Stomach (tissue), 9 donors: ENCODE measurements around the gene EHHADH. TPM values are rescaled to one million over a fixed set of nuclear protein-coding genes. Genes with fewer than 3 reads are reported as not detected.
"Not testable (repeated sequence)": the region's sequence is repeated elsewhere in the genome, so short reads cannot be mapped to it uniquely, and the experiment has no call there.

Experiments
- DNase-seq, 2 donors: peaks; one replicate each; pipeline versions ENCODE4 v3.0.0 to v3.0.0-alpha.2; 2013 to 2019
- H3K27ac ChIP-seq, 5 donors: fragments of 200-600 bp in 4 of 5; sonication (generic) in 4 of 5; one replicate each; pipeline ENCODE4 v1.5.1; 2013 to 2019; ENCODE audit warnings: mild to moderate bottlenecking in 1 of 5, moderate library complexity in 1 of 5
- H3K27me3 ChIP-seq, 3 donors: fragments of 200-600 bp; sonication (generic); one replicate each; pipeline ENCODE4 v1.5.1; 2017 to 2019; ENCODE audit warnings: mixed run types in 1 of 3
- H3K36me3 ChIP-seq, 4 donors: fragments of 200-600 bp; sonication (generic); 1 replicate in 3 of 4; 2 replicates in 1 of 4; pipeline ENCODE4 v1.5.1; 2016 to 2019
- H3K4me1 ChIP-seq, 4 donors: fragments of 200-600 bp; sonication (generic); one replicate each; pipeline ENCODE4 v1.5.1; 2016 to 2019
- H3K4me3 ChIP-seq, 4 donors: fragments of 200-600 bp; sonication (generic) in 3 of 4; one replicate each; pipeline ENCODE4 v1.5.1; 2016 to 2019; ENCODE audit warnings: mild to moderate bottlenecking in 1 of 4
- H3K9me3 ChIP-seq, 4 donors: fragments of 200-600 bp; sonication (generic); one replicate each; pipeline ENCODE4 v1.5.1; 2016 to 2019
- EP300 ChIP-seq: sonication (generic); formaldehyde crosslinking; IDR thresholded peaks from one replicate; pipeline ENCODE4 v1.6.1; 2017; ENCODE audit warnings: antibody characterized with exemption
- POLR2A ChIP-seq, 4 donors: fragments of 450-650 bp; IDR thresholded peaks; one replicate each; pipeline ENCODE4 v1.6.1; 2016; ENCODE audit warnings: antibody characterized with exemption in 4 of 4, control low read depth in 2 of 4, mild to moderate bottlenecking in 1 of 4, moderate library complexity in 1 of 4
- POLR2AphosphoS5 ChIP-seq, 3 donors: sonication (generic); formaldehyde crosslinking; IDR thresholded peaks; one replicate each; pipeline ENCODE4 v1.6.1; 2016; ENCODE audit warnings: antibody characterized with exemption in 3 of 3
- WGBS, 5 donors: extraction: QIAGEN DNeasy Blood & Tissue Kit in 3 of 5; methylation state at CpG; one replicate each; pipeline versions ENCODE4 v1.1.5 to v1.1.7; 2013 to 2018; 5-methylcytosine and 5-hydroxymethylcytosine counted together
- intact Hi-C: fragments of 100-400 bp; cut with DNase I; formaldehyde crosslinking; loops from one replicate; pipeline ENCODE4 v1.15.1; 2023; ENCODE audit warnings: low total_unique reads
- polyA plus RNA-seq, 3 donors: library from polyadenylated mRNA; stranded (reverse); fragments of 200-250 nt; gene quantifications; one replicate each; pipeline ENCODE4 v1.2.3, GENCODE V29; 2013
- total RNA-seq, 5 donors: library from RNA; depleted of rRNA; stranded (reverse); fragments of >200 nt; gene quantifications; one replicate each; pipeline versions ENCODE4 v1.1.0 to v1.2.3, GENCODE V29; 2014 to 2016
- TF ChIP-seq, protein P1 (sequence below), 7 experiments: fragments of 450-650 bp in 4 of 7; fragments of 200-600 bp in 3 of 7; sonication (generic) in 3 of 7; IDR thresholded peaks; one replicate each; pipeline ENCODE4 v1.5.1; 2016 to 2019; ENCODE audit warnings: antibody characterized with exemption in 7 of 7, control low read depth in 2 of 7, mild to moderate bottlenecking in 1 of 7
- donor health status: healthy with polysubstance abuse.
- donor health status: Bipolar disorder and iron deficiency.
- donor health status: healthy.

Gene EHHADH
- total and polyA plus RNA-seq, 8 donors = 0.58 to 18.3 (median 7.9) TPM

DNA sequence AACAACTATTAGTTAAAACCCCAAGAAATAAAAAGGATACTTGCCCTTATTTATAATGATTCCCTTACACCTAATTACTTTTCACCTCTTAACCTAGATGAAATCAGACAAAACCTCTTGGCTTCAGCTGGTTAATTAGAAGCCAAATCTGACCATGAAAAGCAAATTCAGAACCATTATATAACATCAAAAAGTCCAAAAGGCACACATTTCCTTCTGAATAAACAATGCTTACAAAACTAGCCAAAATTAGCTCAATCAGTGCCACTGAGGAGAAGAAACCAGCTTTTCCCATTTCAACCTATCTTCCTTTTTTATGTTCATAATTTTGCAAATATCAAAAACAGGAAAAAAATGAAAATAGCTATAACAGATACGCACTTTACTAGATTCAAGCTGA, 3.2 kb downstream of the EHHADH start:
- no peak overlapping the region for H3K27ac ChIP-seq

DNA sequence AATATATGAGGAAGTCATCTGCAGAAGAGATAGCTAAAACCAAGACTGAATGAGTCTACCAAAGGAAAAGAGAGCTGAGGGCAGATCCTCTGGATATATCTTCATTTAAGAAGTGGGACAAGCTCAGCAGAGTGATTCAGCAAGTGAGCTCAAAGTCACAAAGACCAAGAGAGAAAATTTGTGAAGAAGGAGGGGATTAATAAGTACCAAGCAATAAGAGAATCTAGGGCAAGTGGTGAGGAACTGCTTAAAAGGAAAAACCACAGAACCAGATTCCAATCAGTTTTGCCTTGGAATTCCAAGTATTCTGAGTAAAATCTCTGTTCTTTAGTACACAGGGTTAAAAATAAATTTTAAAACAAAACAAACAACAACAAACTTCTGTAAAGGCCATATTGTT, 3.6 kb downstream of the EHHADH start:
- Histone ChIP-seq H3K4me3 (no peak overlapping the region), H3K27ac (no peak overlapping the region), H3K36me3 (peaks cover 0 to 17% (median 11%) of the 10 kb centered on the region in 4 donors), H3K9me3 (peaks cover 0 to 3% (median 0%) of the 10 kb centered on the region in 4 donors), H3K27me3 (no peaks in the 10 kb centered on the region), H3K4me1 (peaks cover 0 to 11% (median 6%) of the 10 kb centered on the region in 4 donors)
- intact Hi-C loops = no loop called here
- DNase-seq = no peak
- no peak for TF ChIP-seq POLR2AphosphoS5 (IDR thresholded peaks at IDR 0.05)
- TF ChIP-seq, protein P1, sequence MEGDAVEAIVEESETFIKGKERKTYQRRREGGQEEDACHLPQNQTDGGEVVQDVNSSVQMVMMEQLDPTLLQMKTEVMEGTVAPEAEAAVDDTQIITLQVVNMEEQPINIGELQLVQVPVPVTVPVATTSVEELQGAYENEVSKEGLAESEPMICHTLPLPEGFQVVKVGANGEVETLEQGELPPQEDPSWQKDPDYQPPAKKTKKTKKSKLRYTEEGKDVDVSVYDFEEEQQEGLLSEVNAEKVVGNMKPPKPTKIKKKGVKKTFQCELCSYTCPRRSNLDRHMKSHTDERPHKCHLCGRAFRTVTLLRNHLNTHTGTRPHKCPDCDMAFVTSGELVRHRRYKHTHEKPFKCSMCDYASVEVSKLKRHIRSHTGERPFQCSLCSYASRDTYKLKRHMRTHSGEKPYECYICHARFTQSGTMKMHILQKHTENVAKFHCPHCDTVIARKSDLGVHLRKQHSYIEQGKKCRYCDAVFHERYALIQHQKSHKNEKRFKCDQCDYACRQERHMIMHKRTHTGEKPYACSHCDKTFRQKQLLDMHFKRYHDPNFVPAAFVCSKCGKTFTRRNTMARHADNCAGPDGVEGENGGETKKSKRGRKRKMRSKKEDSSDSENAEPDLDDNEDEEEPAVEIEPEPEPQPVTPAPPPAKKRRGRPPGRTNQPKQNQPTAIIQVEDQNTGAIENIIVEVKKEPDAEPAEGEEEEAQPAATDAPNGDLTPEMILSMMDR (IDR thresholded peaks at IDR 0.05) = no peak
- no peak for TF ChIP-seq POLR2A (IDR thresholded peaks at IDR 0.05)
- TF ChIP-seq EP300 = no peak

More for the DNA sequence above, 3.2 kb downstream of the EHHADH start:
- Histone ChIP-seq H3K4me3 (no peak overlapping the region), H3K36me3 (peaks cover 0 to 17% (median 11%) of the 10 kb centered on the region in 4 donors), H3K27me3 (no peaks in the 10 kb centered on the region), H3K4me1 (peaks cover 0 to 11% (median 6%) of the 10 kb centered on the region in 4 donors), H3K9me3 (no peaks in the 10 kb centered on the region)
- TF ChIP-seq POLR2AphosphoS5 (IDR thresholded peaks at IDR 0.05) (no peak), EP300 (no peak), POLR2A (IDR thresholded peaks at IDR 0.05) (no peak)
- intact Hi-C loops = no loop called here
- WGBS, 5 donors = 0 to 51% (median 2%) methylated on average over 1 of the region's 1 CpG
- no peak for DNase-seq

DNA sequence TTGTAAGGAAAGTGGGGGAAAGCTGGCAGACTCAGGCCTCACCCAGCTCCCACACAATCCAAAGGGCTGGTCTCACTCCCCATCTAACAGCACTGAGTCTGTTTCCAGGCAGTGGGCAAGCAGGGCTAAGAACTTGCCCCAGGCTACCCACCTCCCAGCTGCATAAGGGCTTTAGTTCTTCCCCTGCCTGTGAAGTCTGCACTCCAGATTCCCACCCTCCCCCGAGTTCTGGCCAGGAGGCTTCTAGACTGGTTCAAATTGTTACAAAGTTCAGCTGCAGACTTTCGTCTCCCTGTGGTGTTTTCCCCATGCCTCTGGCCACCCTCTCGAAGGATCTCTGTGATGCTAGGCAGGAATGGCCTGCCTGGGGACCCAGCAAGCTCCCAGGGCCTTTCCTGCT, 11.2 kb downstream of the EHHADH start:
- H3K9me3 ChIP-seq = peaks cover 0 to 35% (median 18%) of the 10 kb centered on the region in 4 donors
- H3K36me3 ChIP-seq = peaks cover 0 to 13% (median 7%) of the 10 kb centered on the region in 4 donors
- H3K27ac ChIP-seq = no peak overlapping the region
- TF ChIP-seq EP300 = no peak
- TF ChIP-seq, protein P1 (IDR thresholded peaks at IDR 0.05) = no peak
- TF ChIP-seq POLR2A (IDR thresholded peaks at IDR 0.05) = no peak
- TF ChIP-seq POLR2AphosphoS5 (IDR thresholded peaks at IDR 0.05) = no peak
- no peaks in the 10 kb centered on the region for H3K4me1 ChIP-seq
- intact Hi-C loops = no loop called here
- DNase-seq = no peak
- H3K27me3 ChIP-seq = no peaks in the 10 kb centered on the region
- 87 to 96% (median 96%) methylated on average over 3 of the region's 3 CpGs for WGBS, 5 donors
- no peak overlapping the region for H3K4me3 ChIP-seq

DNA sequence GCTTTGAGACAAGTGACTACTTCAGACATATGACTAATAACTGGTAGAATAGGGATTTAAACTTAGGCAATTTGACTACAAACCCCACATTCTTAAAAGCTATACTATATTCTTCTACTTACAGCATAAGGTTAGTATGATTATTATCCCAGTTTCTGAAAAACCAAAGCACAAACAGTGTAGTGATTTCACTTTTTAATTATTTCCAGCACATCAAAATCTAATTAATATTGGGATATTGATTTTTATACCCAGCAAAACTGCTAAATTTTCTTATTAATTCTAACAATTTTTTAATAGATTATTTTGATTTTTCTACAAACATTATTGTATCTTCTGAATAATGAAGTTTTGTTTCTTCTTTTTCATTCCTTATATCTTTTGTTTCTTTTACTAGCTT, 16.9 kb downstream of the EHHADH start:
- TF ChIP-seq EP300 (no peak), POLR2A (IDR thresholded peaks at IDR 0.05) (no peak), POLR2AphosphoS5 (IDR thresholded peaks at IDR 0.05) (no peak)
- TF ChIP-seq, protein P1 (IDR thresholded peaks at IDR 0.05) = no peak
- intact Hi-C loops = no loop called here
- H3K4me1 ChIP-seq = no peaks in the 10 kb centered on the region

DNA sequence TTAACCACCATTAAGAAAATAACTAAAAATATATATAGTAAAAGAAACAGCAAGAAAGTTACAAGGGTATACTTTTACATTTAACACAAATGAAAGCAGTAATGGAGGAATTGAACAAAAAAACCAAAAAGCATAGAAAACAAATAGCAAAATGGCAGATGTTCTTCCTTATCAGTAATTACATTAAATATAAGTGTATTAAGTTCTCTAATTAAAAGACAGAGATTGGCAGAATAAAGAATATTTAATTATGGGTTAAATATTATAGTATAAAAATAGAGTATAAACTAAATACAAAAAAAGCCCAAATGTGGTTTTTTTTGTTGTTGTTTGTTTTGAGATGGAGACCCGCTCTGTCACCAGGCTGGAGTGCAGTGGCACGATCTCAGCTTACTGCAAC, 20.5 kb downstream of the EHHADH start:
- no peaks in the 10 kb centered on the region for H3K4me1 ChIP-seq
- no peak for DNase-seq
- no peaks in the 10 kb centered on the region for H3K27me3 ChIP-seq
- TF ChIP-seq, protein P1 (IDR thresholded peaks at IDR 0.05) = no peak
- TF ChIP-seq EP300 (no peak), POLR2A (IDR thresholded peaks at IDR 0.05) (no peak), POLR2AphosphoS5 (IDR thresholded peaks at IDR 0.05) (no peak)
- no peak overlapping the region for H3K4me3 ChIP-seq
- intact Hi-C loops = no loop called here
- H3K27ac ChIP-seq = no peak overlapping the region
- peaks cover 7 to 49% (median 42%) of the 10 kb centered on the region in 4 donors for H3K36me3 ChIP-seq
- WGBS, 5 donors = 90 to 99% (median 97%) methylated on average over 2 of the region's 2 CpGs
- peaks cover 0 to 57% (median 30%) of the 10 kb centered on the region in 4 donors for H3K9me3 ChIP-seq

More for the DNA sequence above, 16.9 kb downstream of the EHHADH start:
- H3K27me3 ChIP-seq = no peaks in the 10 kb centered on the region
- peaks cover 0 to 76% (median 30%) of the 10 kb centered on the region in 4 donors for H3K9me3 ChIP-seq
- peaks cover 7 to 40% (median 30%) of the 10 kb centered on the region in 4 donors for H3K36me3 ChIP-seq
- H3K4me3 ChIP-seq = no peak overlapping the region
- H3K27ac ChIP-seq = no peak overlapping the region
- DNase-seq = no peak

DNA sequence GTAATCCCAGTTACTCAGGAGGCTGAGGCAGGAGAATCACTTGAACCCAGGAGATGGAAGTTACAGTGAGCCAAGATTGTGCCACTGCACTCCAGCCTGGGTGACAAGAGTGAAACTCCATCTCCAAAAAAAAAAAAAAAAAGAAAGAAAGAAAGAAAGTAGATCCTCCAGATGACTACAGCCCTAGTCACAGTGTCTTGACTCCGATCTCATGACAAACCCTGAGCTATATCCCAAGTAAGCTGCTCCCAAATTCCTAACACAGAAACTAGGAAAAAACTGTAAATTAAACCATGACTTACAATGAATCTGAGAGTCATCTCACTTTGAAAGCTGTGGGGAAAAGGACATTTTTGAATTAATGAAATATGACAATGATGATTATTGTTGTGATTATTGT, 27.3 kb downstream of the EHHADH start:
- H3K27ac ChIP-seq, H3K27me3 ChIP-seq, H3K4me1 ChIP-seq, H3K9me3 ChIP-seq, intact Hi-C loops, DNase-seq, H3K4me3 ChIP-seq: not testable (repeated sequence)
- H3K36me3 ChIP-seq = peaks cover 0 to 40% (median 32%) of the 10 kb centered on the region in 4 donors
- WGBS, 5 donors = 91 to 100% (median 100%) methylated on average over 1 of the region's 1 CpG
